CD4-positive, alpha-beta T cell treated with Interleukin-2 at 100 ng/mL for 4 hours (primary cell): ENCODE measurements around the gene UBASH3B.
A peak's percentile ranks its signal among the peaks of the same experiment; 100 is the strongest.
"Not testable (repeated sequence)": the region's sequence is repeated elsewhere in the genome, so short reads cannot be mapped to it uniquely, and the experiment has no call there.

Experiments
- DNase-seq: peaks from one replicate; pipeline ENCODE4 v3.0.0-alpha.2; 2020; ENCODE audit warnings: low spot score

Gene UBASH3B

DNA sequence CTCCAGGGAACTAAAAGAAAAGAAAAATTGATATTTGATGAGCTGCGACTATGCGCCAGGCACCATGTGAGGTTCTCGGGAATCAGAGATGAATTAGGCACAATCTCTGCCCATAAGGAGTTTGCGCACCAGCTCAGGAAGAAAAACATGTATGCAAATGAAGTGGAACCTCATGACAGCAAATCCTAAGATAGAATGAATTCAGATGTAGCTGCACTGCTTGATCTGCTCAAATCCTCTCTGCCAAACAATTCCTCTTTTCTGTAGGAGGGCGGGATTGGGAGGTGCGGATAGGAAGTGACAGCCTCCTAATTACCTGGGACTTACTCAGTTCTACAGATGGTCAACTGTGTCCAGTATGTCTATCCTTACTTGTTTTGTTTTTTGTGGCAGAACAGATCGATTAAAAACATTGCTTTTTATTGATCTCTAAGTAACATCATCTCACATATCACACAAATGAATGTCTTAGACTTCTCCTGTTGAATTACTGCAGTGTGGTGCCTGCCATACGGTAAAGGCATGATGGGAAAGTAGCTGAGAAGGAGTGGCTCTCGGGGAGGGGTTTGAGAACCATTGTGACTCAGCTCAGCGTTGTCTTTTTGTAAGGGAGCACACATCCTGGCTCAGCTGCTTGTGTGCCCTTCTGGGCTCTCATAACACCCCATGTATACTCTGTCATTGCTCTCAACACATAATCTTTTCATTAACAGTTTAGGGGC, 196.7 kb downstream of the UBASH3B start:
- DNase-seq = peak; percentile 60

DNA sequence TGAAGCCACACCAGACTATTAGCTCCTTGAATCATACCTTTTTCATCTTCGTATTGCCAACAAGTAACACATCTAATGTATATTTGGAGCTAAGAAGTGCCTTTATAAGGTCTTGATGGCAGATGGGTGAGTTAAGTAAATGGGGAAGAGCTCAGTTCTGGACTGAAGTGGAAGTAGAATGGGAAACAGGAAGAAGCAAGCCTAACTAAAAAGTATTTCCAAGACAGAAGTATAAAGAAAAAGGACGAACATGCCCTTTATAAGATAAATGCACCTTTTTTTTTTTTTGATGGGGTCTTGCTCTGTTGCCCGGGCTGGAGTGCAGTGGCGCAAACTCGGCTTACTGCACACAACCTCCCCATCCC, 197.3 kb downstream of the UBASH3B start:
- no peak for DNase-seq

DNA sequence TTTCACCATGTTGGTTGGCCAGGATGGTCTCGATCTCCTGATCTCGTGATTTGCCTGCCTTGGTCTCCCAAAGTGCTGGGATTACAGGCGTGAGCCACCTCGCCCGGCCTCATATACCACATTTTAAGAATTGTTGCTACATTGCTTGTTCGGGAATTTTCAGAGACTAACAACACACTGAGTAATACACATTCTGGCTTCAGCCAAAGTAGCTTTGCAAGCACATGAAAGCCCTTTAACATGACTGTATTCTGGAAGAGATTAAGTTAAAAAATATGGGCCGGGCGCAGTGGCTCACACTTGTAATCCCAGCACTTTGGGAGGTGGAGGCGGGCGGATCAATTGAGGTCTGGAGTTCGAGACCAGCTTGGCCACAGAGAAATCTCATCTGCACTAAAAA, 197.7 kb downstream of the UBASH3B start:
- DNase-seq = no peak

DNA sequence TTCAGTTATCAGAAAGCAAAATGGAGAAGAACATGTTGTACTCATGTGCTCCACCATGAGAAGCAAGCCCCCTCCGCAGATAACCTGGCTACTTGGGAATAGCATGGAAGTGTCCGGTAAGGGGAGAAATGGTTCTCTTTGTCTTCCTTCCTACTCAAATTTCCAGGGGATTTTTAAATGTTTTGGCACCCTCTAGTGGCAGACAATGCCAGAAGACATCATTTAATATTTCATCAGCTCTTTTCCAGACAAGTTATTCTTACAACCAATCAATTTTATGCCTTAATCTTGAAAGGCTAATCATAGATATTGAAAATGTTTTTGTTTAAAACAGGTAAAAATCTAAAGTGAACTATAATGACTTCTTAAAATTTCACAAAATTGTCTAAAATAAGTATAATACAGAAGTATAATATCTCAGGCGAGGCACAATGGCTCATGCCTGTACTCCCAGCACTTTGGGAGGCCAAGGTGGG, 198.5 kb downstream of the UBASH3B start:
- peak; percentile 81 for DNase-seq

DNA sequence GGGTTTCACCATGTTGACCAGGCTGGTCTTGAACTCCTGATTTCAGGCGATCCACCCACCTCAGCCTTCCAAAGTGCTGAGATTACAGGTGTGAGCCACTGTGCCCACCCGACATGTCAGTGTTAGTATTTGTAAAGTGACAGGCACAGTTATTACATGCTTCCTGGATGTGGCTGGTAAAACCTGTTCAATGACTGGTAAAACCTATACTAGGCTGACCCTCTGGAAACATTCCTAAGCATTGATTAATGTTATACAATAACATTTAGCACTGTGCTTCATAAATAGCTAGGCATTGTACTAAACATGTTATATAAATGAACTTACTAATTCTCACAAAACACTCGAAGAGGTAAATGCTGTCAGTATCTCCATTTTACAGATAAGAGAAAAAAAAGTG, 206.1 kb downstream of the UBASH3B start:
- no peak for DNase-seq

DNA sequence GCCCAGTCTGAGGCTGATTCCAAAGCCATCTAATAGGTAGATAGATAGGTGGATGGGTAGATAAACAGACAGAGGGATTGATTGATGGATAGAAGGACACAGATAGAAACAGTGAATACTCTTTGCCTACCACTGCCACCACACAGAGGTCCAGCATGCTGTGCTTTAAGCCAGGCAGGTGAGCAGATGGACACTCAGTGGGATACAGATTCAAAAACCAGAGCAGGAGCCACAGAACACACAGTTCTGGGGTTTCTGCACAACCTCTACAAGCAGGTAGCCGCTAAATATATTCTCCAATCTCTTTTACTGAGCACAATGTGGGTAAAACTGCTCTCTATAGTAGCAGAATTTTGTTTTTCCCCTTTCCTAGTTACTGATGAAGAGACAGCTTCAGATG, 206.6 kb downstream of the UBASH3B start:
- no peak for DNase-seq

DNA sequence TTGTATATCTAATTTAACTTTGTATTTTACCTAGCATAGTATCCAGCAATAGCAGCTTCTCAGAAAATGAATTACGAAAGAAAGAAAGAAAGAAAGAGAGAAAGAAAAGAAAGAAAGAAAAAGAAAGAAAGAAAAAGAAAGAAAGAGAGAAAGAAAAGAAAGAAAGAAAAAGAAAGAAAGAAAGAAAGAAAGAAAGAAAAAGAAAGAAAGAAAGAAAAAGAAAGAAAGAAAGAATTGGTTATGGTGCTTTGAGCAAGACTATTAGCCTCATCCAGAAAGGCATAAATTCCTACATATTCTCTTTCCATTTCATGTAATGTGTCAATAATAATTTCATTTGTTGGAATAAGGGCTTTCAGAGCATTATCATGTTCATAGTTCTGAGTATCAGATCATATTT, 207.6 kb downstream of the UBASH3B start:
- not testable (repeated sequence) for DNase-seq

DNA sequence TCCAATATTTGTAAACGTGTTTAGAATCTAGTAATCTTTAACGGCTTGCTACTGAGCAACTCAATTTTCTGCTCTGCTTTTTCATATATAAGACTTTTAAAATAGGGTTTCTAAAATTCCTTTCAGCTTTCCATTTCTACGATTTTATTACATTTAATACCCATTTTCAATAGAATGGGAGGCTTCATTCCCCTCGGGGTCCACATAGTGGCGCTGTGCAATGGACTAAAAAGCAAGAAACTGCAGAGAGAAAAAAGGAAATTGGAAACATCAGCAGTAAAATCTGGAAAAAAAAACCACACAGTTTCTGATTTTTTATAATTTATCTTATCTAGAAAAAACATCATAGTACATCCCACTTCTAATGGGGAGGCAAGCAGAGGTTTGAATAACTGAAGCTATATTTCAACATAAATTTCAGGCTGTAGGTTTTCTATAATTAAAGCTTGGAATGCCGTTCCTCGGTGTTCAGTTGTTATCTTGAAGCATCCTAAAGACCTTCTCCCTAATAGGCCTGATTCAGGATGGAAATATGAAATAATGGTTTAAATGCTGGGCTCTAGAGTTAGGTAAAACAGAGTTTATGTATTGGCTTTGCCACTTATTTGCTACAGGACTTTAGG, 208.3 kb downstream of the UBASH3B start:
- DNase-seq = peak; percentile 37
